Measurements from ENCODE around the gene CRADD. TPM values are rescaled to one million over a fixed set of nuclear protein-coding genes. Genes with fewer than 3 reads are reported as not detected.
"Not testable (repeated sequence)": the region's sequence is repeated elsewhere in the genome, so short reads cannot be mapped to it uniquely, and the experiment has no call there.

The CRADD gene
- total RNA-seq, 4 donors from 2014 or later, result 23.5 to 35.3 (median 26.1) TPM

DNA sequence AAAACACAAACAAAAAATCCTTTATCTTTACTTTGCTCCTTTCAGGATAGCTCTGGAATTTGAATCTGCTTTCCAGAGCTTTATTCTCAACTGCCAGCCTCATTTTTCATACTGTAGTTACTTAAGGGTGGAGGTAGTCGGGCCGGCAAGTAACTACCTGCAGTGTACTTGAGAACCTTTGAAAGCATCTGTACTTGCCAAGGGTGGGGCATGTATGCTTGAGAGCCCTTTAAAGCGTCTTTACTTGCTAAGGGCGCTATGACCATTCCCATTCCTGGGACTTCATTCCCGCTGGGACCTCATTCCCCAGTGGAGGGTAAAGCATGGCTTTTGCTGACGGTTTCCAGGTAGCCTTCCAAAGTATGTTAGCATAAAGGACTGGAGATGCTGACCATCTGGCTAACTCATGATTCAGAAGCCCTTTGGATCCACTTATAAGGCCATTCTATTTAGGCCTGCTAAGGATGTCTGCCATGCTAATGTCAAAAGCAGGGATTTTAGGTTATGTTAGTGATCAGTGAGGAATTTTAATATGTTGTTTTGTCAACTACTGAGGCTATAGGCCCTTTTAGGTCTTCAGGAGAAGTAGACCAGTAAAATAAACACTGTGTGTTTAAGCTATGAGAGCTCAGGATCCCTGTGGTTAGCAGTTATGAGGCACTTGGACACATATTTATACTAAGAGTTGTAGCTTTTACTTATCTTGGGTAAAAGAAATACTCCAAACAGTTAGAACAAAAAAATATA lies 74.9 kb downstream of the CRADD start:
- no peak for DNase-seq (ENCODE audit: extremely low spot score)
- H3K4me3 ChIP-seq, result no peak overlapping the region
- 98% methylated on average over 5 of the region's 6 CpGs for WGBS
- peaks cover 9 to 16% (median 11%) of the 10 kb centered on the region in 4 donors for H3K4me1 ChIP-seq
- TF ChIP-seq, protein P1, sequence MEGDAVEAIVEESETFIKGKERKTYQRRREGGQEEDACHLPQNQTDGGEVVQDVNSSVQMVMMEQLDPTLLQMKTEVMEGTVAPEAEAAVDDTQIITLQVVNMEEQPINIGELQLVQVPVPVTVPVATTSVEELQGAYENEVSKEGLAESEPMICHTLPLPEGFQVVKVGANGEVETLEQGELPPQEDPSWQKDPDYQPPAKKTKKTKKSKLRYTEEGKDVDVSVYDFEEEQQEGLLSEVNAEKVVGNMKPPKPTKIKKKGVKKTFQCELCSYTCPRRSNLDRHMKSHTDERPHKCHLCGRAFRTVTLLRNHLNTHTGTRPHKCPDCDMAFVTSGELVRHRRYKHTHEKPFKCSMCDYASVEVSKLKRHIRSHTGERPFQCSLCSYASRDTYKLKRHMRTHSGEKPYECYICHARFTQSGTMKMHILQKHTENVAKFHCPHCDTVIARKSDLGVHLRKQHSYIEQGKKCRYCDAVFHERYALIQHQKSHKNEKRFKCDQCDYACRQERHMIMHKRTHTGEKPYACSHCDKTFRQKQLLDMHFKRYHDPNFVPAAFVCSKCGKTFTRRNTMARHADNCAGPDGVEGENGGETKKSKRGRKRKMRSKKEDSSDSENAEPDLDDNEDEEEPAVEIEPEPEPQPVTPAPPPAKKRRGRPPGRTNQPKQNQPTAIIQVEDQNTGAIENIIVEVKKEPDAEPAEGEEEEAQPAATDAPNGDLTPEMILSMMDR (IDR thresholded peaks at IDR 0.05), result no peak
- TF ChIP-seq EP300 (IDR thresholded peaks at IDR 0.05) (no peak), POLR2AphosphoS5 (IDR thresholded peaks at IDR 0.05) (no peak), POLR2A (IDR thresholded peaks at IDR 0.05; ENCODE audit: low read depth) (no peak)
- no peaks in the 10 kb centered on the region for H3K9me3 ChIP-seq
- no peaks in the 10 kb centered on the region for H3K27me3 ChIP-seq
- no peaks in the 10 kb centered on the region for H3K36me3 ChIP-seq
- intact Hi-C loops (cut with DNase I), result no loop called here
- no peak overlapping the region for H3K27ac ChIP-seq (replicated peaks in 1 of 4)

DNA sequence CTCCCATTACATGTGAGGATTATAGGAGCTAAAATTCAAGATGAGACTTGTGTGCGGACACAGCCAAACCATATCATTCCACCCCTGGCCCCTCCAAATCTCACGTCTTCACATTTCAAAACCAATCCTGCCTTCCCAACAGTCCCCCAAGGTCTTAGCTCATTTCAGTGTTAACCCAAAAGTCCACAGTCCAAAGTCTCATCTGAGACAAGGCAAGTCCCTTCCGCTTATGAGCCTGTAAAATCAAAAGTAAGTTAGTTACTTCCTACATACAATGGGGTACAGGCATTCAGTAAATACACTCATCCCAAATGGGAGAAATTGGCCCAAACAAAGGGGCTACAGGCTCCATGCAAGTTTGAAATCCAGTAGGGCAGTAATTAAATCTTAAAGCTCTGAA lies 76.1 kb downstream of the CRADD start:
- no peak for TF ChIP-seq EP300 (IDR thresholded peaks at IDR 0.05)
- TF ChIP-seq, protein P1 (IDR thresholded peaks at IDR 0.05), result no peak
- no peak for TF ChIP-seq POLR2AphosphoS5 (IDR thresholded peaks at IDR 0.05)
- TF ChIP-seq POLR2A (IDR thresholded peaks at IDR 0.05; ENCODE audit: low read depth), result no peak
- 95% methylated on average over 3 of the region's 3 CpGs for WGBS
- intact Hi-C loops (cut with DNase I), result no loop called here

DNA sequence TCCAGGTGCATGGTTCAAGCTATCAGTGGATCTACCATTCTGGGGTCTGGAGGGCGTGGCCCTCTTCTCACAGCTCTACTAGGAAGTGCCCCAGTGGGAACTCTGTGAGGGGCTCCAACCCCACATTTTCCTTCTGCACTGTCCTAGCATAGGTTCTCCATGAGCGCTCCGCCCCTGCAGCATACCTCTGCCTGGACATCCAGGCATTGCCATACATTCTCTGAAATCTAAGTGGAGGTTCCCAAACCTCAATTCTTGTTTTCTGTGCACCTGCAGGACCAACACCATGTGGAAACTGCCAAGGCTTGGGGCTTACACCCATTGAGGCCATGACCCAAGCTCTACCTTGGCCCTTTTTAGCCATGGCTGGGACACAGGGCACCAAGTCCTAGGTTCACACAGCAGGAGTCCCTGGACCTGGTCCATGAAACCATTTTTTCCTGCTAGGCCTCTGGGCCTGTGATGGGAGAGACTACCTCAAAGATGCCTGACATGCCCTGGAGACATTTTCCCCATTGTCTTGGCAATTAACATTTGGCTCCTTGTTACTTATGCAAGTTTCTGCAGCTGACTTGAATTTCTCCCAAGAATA lies 76.8 kb downstream of the CRADD start:
- H3K4me3 ChIP-seq, result no peak overlapping the region
- H3K27ac ChIP-seq (replicated peaks in 1 of 4), result no peak overlapping the region
- H3K27me3 ChIP-seq, result no peaks in the 10 kb centered on the region
- no peaks in the 10 kb centered on the region for H3K9me3 ChIP-seq
- intact Hi-C loops (cut with DNase I), result no loop called here
- TF ChIP-seq POLR2A (IDR thresholded peaks at IDR 0.05; ENCODE audit: low read depth), result no peak
- TF ChIP-seq POLR2AphosphoS5 (IDR thresholded peaks at IDR 0.05), result no peak
- TF ChIP-seq EP300 (IDR thresholded peaks at IDR 0.05), result no peak
- TF ChIP-seq, protein P1 (IDR thresholded peaks at IDR 0.05), result no peak
- no peak for DNase-seq (ENCODE audit: extremely low spot score)
- peaks cover 8 to 20% (median 17%) of the 10 kb centered on the region in 4 donors for H3K4me1 ChIP-seq
- H3K36me3 ChIP-seq, result no peaks in the 10 kb centered on the region
- WGBS, result 100% methylated on average over 3 of the region's 3 CpGs

More for the DNA sequence above, 76.1 kb downstream of the CRADD start:
- H3K9me3 ChIP-seq, result no peaks in the 10 kb centered on the region
- H3K4me3 ChIP-seq, result no peak overlapping the region
- H3K27ac ChIP-seq (replicated peaks in 1 of 4), result no peak overlapping the region
- no peaks in the 10 kb centered on the region for H3K36me3 ChIP-seq
- peaks cover 10 to 19% (median 16%) of the 10 kb centered on the region in 4 donors for H3K4me1 ChIP-seq
- no peaks in the 10 kb centered on the region for H3K27me3 ChIP-seq
- no peak for DNase-seq (ENCODE audit: extremely low spot score)

DNA sequence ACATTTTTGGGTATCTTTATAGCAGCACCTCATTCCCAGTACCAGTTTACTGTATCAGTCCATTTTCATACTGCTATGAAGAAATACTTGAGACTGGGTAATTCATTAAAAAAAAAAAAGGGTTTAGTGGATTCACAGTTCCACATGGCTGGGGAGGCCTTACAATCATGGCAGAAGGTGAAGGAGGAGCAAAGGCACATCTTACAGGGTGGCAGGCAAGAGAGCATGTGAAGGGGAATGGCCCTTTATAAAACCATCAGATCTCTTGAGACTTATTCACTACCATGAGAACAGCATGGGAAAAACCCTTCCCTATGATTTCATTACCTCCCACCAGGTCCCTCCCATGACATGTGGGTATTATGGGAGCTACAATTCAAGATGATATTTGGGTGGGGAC lies 77.7 kb downstream of the CRADD start:
- H3K27ac ChIP-seq (replicated peaks in 1 of 4); intact Hi-C loops (cut with DNase I); DNase-seq (ENCODE audit: extremely low spot score); H3K9me3 ChIP-seq; H3K27me3 ChIP-seq; H3K36me3 ChIP-seq; H3K4me3 ChIP-seq: not testable (repeated sequence)
- H3K4me1 ChIP-seq, result peaks cover 13 to 24% (median 17%) of the 10 kb centered on the region in 4 donors

DNA sequence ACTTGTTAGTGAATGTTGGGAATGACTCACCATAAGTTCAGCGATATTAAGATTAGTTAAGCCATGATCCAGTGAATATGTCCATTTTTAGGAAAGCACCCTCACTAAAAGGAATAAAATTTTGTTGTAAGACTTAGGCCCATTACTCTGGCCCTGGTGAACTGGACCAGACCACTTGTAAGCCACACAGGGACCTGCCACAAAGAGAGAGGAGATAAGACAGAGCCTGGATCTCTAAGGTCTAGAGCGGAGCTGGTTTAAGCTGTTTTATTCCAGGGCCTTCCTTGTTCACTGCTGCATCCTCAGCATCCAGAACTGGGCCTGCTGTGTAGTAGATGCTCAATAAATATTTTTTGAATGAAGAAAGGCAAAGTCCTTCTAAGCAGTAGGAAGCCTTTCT lies 79.1 kb downstream of the CRADD start:
- DNase-seq (ENCODE audit: extremely low spot score), result no peak
- TF ChIP-seq POLR2A (IDR thresholded peaks at IDR 0.05; ENCODE audit: low read depth) (no peak), EP300 (IDR thresholded peaks at IDR 0.05) (no peak), POLR2AphosphoS5 (IDR thresholded peaks at IDR 0.05) (no peak)
- TF ChIP-seq, protein P1 (IDR thresholded peaks at IDR 0.05), result no peak
- no peaks in the 10 kb centered on the region for H3K36me3 ChIP-seq
- 95% methylated on average over 2 of the region's 2 CpGs for WGBS
- H3K4me3 ChIP-seq, result no peak overlapping the region
- intact Hi-C loops (cut with DNase I), result no loop called here
- no peaks in the 10 kb centered on the region for H3K9me3 ChIP-seq
- H3K27ac ChIP-seq (replicated peaks in 1 of 4), result no peak overlapping the region
- H3K4me1 ChIP-seq, result peaks cover 18 to 28% (median 23%) of the 10 kb centered on the region in 4 donors
- H3K27me3 ChIP-seq, result no peaks in the 10 kb centered on the region
